Measurements from ENCODE around the gene TBC1D14. TPM values are rescaled to one million over a fixed set of nuclear protein-coding genes. Genes with fewer than 3 reads are reported as not detected.
A peak's percentile ranks its signal among the peaks of the same experiment; 100 is the strongest.
"Not testable (repeated sequence)": the region's sequence is repeated elsewhere in the genome, so short reads cannot be mapped to it uniquely, and the experiment has no call there.

Gene TBC1D14
- total RNA-seq, 1 donor, result 34.0 TPM

GRCh38 chr4:6910340-6910959 lies 824 bp downstream of the TBC1D14 start:
- TF ChIP-seq CTCF (IDR thresholded peaks at IDR 0.05; ENCODE audit: insufficient read depth, low read length), result no peak
- H3K4me3 ChIP-seq (ENCODE audit: low read depth, low read length), result peak overlapping the region; percentile 67
- no peak for DNase-seq (ENCODE audit: low read depth)

- TF ChIP-seq CTCF (IDR thresholded peaks at IDR 0.05; ENCODE audit: insufficient read depth, low read length), result no peak
- H3K4me3 ChIP-seq (ENCODE audit: low read depth, low read length), result no peak overlapping the region
- DNase-seq (ENCODE audit: low read depth), result no peak
Measured at GRCh38 chr4:6910960-6911874, 1.6 kb downstream of the TBC1D14 start.

GRCh38 chr4:6911917-6912316 lies 2.3 kb downstream of the TBC1D14 start:
- DNase-seq (ENCODE audit: low read depth); H3K4me3 ChIP-seq (ENCODE audit: low read depth, low read length): not testable (repeated sequence)

- no peak for DNase-seq (ENCODE audit: low read depth)
- TF ChIP-seq CTCF (IDR thresholded peaks at IDR 0.05; ENCODE audit: insufficient read depth, low read length), result no peak
- no peak overlapping the region for H3K4me3 ChIP-seq (ENCODE audit: low read depth, low read length)
Measured at GRCh38 chr4:6912441-6912840, 2.8 kb downstream of the TBC1D14 start.

GRCh38 chr4:6913350-6913905 lies 3.8 kb downstream of the TBC1D14 start:
- no peak for TF ChIP-seq CTCF (IDR thresholded peaks at IDR 0.05; ENCODE audit: insufficient read depth, low read length)
- H3K4me3 ChIP-seq (ENCODE audit: low read depth, low read length), result no peak overlapping the region
- DNase-seq (ENCODE audit: low read depth), result no peak

- DNase-seq (ENCODE audit: low read depth), result no peak
- no peak for TF ChIP-seq CTCF (IDR thresholded peaks at IDR 0.05; ENCODE audit: insufficient read depth, low read length)
- no peak overlapping the region for H3K4me3 ChIP-seq (ENCODE audit: low read depth, low read length)
Measured at GRCh38 chr4:6914448-6914847, 4.8 kb downstream of the TBC1D14 start.

Data from fibroblast of the aortic adventitia (primary cell).